Smooth muscle cell of the brain vasculature (primary cell): ENCODE measurements around the gene GALNT17.

ENCODE experiments used
- DNase-seq: peaks from one replicate; pipeline ENCODE4 v3.0.0-alpha.2; 2012; ENCODE audit warnings: low read depth, low spot score

GALNT17 gene

DNA sequence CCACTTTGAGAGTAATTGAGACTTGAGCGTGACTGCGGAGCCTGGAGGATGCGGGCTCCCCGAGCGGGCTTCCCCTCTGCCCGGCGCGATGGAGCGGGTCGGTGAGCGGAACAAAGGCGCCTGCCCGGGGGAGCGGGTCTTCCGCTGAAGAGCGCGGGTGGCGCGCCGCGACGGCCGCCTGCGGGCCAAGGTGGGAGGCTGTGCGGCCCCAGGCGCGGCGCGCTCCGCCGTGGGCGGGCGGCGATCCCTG, at the start of gene GALNT17:
Gene GALNT17, plus strand, starts transcription at position 18 of the 250 bp plus-strand sequence.
- DNase-seq: no peak

DNA sequence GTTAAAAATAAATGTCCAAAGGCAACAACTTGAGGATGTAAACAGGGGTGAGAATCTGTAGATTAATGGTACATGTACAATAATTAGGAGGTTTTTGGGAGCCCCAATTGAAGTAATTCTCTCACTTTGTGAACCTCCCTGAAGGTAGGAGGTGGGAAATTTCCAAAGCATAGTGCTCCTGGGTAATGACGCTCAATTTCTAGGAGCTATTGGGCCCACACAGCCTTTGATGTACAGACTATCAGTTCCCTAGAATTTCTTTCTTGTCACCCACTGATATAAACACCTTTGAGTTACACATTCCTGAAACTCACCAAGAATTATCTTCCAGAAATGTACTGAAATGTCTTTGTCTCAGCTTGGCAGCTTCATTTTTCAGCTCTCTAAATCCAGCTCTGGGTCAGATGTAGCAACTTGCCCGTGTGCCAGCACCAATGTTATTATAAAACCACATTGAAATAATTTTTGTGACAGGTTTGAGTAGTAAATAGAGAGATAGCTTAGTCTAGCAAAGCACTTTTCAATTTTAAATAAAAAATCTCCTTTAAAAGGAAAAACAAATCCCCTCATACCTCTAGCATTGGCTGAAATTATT, 36.6 kb upstream of the GALNT17 start:
- no peak for DNase-seq

- no peak for DNase-seq
Measured at GRCh38 chr7:71096351-71096750, 35.6 kb upstream of the GALNT17 start.

- no peak for DNase-seq
Measured at GRCh38 chr7:71106226-71106625, 25.7 kb upstream of the GALNT17 start.

GRCh38 chr7:71112436-71112835, 19.5 kb upstream of the GALNT17 start:
- DNase-seq: no peak

DNA sequence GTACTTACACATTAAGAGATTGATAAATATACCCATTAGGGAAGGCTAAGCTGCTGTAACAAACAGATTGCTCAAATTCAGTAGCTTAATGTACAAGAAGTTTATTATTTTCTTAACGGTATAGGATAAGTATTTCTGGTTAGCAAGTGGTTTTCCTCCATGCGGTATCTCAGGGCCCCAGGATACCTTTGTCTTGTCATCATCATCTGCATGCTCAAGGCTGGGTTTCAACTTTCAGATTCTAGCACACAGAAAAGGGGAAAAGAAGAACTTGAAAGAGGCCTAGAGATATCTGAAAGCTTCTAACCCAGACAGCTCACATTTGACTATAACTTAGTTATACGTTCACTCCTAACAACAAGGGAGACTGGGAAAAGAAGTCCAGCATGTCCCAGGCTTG, 11.8 kb upstream of the GALNT17 start:
- no peak for DNase-seq

GRCh38 chr7:71129126-71129525, 2.8 kb upstream of the GALNT17 start:
- no peak for DNase-seq

- DNase-seq: no peak
Measured at GRCh38 chr7:71130031-71130679, 1.8 kb upstream of the GALNT17 start.

DNA sequence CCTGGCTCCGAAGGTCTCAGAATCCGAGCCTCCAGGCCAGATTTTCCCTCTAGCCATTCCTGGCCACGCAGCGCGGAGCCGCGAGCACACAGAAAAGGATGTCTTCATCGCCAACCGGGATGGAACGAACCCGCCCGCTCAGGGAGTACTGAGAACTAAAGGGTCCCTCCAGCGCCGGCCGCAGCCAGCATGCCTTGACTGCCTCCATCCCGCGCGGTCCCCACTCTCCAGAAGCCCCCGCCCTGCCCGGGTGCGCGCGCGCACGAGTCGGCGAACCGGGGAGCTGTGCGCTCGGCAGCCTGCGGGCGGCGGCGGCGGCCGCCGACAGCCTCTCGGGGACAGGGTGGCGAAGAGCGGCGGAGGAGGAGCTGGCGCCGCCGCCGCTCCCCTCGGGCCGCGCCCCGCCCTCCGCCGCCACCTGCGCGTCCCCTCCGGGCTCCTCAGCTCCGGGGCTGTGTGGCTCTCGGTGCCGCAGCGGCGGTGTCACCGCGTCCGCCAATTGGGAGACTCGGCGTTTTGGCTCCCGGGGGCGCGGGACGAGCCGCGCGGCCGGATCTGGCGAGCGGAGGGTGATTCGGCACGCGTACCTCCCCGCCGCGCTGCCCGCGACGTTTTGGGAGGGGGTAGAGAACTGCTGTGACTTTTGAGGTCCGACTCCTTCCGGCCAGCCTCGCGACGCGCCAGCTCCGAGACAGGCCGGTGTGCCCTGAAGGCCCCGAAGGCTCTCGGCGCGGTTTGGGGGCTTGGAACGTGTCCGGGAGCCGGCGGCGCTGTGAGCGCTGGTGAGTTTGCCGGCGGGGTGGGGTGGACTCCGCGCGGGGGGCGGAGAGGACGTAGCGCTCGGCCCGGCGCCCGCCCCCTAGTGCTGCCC, 453 bp upstream of the GALNT17 start:
- no peak for DNase-seq

GRCh38 chr7:71132377-71133231, 660 bp downstream of the GALNT17 start:
- DNase-seq: no peak

DNA sequence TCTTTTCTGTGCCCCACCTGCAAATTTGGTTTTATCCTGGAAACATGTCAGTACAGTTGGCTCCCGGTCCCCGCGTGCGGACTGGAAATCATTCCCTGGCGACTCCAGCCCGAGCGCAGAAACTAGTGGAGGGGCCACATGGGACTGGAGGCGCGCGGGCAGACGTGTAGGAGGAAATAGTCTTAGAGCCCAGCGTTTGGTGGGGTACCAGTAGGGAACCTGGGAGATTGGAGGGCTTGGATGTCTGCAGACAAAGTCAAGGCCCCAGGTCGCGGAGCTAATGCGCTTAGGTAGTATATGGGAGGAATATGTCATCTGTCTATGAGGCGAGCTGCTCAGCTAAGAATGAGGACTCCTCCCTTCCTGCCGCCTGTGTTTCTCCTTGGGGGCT, 1.3 kb downstream of the GALNT17 start:
- DNase-seq: no peak

DNA sequence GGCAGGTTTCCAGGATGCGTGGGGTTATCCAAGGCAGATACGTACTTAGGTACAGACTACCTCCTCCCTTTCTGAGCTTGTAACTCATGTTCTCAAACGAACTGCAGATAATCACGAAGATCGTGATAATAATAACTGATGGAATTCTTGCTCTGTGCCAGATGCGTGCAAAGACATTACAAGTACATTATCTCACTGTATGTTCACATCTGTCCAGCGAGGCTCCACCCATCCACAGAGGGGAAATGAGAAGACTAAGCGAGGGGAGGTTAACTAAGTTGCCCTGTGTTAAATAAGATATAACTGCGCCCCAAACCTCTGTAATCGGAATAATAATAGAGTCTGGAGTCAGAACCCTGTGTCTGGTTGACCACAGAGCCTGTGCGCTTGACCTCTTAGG, 1.9 kb downstream of the GALNT17 start:
- DNase-seq: no peak

- DNase-seq: no peak
Measured at GRCh38 chr7:71135116-71135515, 3.2 kb downstream of the GALNT17 start.

GRCh38 chr7:71135663-71136062, 3.7 kb downstream of the GALNT17 start:
- DNase-seq: no peak

- no peak for DNase-seq
Measured at GRCh38 chr7:71137479-71137878, 5.5 kb downstream of the GALNT17 start.

- no peak for DNase-seq
Measured at GRCh38 chr7:71140264-71140663, 8.3 kb downstream of the GALNT17 start.

DNA sequence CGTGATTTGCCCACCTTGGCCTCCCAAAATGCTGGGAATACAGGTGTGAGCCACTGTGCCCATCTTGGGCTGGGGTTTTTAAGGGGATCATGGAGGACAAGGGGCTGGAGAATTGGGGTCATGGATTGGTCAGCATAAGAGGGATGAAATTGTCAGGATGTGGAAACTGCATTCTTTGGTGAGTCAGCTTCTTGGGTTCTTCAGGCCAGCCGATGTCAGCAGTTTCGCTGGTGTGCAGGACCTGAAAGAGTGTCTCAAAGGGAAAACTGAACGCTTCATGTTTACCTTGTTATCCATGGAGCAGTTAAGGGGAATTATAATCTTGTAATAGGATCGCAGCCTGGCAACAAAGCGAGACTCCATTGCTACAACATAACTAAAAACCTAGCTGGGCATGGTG, 13.0 kb downstream of the GALNT17 start:
- DNase-seq: no peak

DNA sequence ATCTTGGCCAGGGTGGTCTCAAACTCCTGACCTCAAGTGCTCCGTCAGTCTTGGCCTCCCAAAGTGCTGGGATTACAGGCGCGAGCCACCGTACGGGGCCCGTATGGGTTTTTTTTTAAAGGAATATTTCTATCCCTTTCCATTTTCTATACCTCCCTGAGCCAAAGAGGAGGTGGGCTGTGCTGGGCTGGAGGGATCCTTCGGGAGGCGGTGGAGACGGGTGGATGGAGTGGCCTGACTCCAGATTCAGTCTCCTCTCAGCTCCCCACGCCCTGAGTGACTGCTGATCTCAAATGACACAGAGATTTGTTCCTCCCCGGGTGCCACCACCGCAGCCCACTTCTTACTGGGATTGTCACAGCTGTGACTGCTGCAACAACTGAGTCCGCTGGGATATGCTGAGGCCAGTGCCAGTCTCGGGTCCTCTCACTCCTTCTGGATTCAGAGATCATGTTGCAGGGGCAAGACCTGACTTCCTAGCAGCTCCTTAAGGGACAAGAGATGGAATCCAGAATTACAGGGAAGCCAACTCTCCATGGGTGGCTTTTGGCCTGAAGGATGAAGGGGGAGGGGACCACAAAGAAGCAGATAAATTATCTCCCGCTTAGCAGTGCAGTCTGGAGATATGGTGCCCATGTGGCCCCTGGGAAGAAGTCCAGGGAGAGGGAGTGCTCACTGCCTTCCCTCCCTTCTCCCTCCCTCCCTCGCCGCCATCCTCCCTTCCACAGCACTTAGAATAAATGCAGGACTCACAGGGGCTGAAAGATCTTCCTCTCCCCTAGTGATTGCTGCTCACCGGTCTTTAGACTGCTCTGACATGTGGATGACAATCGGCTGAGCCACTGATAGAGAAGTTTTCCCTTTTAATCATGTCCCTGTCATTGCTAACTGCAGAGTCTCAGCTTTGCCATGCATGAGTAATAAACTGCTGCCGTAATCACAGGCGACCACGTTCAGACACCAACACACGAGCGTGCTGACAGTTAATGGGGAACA, 14.3 kb downstream of the GALNT17 start:
- DNase-seq: no peak

- no peak for DNase-seq
Measured at GRCh38 chr7:71148098-71148497, 16.2 kb downstream of the GALNT17 start.

DNA sequence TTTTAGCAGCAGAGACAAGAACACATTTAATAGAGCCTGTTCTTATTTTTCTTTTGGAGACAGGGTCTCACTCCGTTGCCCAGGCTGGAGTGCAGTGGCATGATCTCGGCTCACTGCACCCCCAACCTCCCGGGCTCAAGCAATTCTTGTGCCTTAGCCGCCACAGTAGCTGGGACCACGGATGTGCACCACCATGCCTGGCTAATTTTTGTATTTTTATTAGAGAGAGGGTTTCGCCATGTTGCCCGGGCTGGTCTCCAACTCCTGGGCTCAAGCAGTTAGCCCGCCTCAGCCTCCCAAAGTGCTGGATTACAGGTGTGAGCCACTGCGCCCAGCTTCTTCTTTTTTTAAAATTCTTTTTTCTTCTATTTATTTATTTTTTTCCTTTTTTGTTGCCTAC, 23.3 kb downstream of the GALNT17 start:
- DNase-seq: no peak

GRCh38 chr7:71157757-71158156, 25.8 kb downstream of the GALNT17 start:
- DNase-seq: no peak
